Activated CD8-positive, alpha-beta T cell treated with anti-CD3 and anti-CD28 coated beads for 36 hours (primary cell): ENCODE measurements around the gene KRTAP16-1. TPM values are rescaled to one million over a fixed set of nuclear protein-coding genes. Genes with fewer than 3 reads are reported as not detected.
"Not testable (repeated sequence)": the region's sequence is repeated elsewhere in the genome, so short reads cannot be mapped to it uniquely, and the experiment has no call there.

Experiments used
- ATAC-seq: fragments of 200-7000 bp; cut with Tn5 transposase; one replicate; pipeline ENCODE4 v1.10.0; 2021; ENCODE audit warnings: mild to moderate bottlenecking, moderate library complexity
- CTCF ChIA-PET: fragments of 350-600 bp; sonication (Branson Sonifier 250); formaldehyde crosslinking; loops from one replicate; lab custom pipeline; 2021; ENCODE audit warnings: antibody characterized with exemption; lab: Charles Lee
- POLR2A ChIA-PET: fragments of 350-600 bp; sonication (Branson Sonifier 250); formaldehyde crosslinking; loops from one replicate; lab custom pipeline; 2021; ENCODE audit warnings: antibody characterized with exemption; lab: Charles Lee
- DNase-seq: peaks from one replicate; pipeline ENCODE4 v3.0.0-alpha.2; 2020
- H3K27ac Mint-ChIP-seq: one replicate; pipeline ENCODE4 v1.8.0; 2021; ENCODE audit warnings: mild to moderate bottlenecking, mixed read lengths
- H3K27me3 Mint-ChIP-seq: one replicate; pipeline ENCODE4 v1.8.0; 2021; ENCODE audit warnings: mixed read lengths
- H3K36me3 Mint-ChIP-seq: one replicate; pipeline ENCODE4 v1.8.0; 2021; ENCODE audit warnings: low read depth, mixed read lengths
- H3K4me1 Mint-ChIP-seq: one replicate; pipeline ENCODE4 v1.8.0; 2021; ENCODE audit warnings: low read depth, mixed read lengths
- H3K4me3 Mint-ChIP-seq: one replicate; pipeline ENCODE4 v1.8.0; 2021; ENCODE audit warnings: mild to moderate bottlenecking, moderate library complexity, mixed read lengths
- H3K9me3 Mint-ChIP-seq: one replicate; pipeline ENCODE4 v1.8.0; 2021; ENCODE audit warnings: mixed read lengths
- CTCF ChIP-seq: fragments of 200-600 bp; IDR thresholded peaks from one replicate; pipeline ENCODE4 v1.8.0; 2022; ENCODE audit warnings: antibody characterized with exemption, mild to moderate bottlenecking
- intact Hi-C: fragments of 100-400 bp; cut with micrococcal nuclease; formaldehyde crosslinking; loops from one replicate; pipeline ENCODE4 v1.10.0; 2022
- total RNA-seq, 2 experiments: library from RNA; stranded (reverse); gene quantifications; one replicate each; pipeline ENCODE4 v1.2.3, GENCODE V29; 2021

KRTAP16-1 gene
- total RNA-seq, 2 experiments from 2014 or later, result not detected

DNA sequence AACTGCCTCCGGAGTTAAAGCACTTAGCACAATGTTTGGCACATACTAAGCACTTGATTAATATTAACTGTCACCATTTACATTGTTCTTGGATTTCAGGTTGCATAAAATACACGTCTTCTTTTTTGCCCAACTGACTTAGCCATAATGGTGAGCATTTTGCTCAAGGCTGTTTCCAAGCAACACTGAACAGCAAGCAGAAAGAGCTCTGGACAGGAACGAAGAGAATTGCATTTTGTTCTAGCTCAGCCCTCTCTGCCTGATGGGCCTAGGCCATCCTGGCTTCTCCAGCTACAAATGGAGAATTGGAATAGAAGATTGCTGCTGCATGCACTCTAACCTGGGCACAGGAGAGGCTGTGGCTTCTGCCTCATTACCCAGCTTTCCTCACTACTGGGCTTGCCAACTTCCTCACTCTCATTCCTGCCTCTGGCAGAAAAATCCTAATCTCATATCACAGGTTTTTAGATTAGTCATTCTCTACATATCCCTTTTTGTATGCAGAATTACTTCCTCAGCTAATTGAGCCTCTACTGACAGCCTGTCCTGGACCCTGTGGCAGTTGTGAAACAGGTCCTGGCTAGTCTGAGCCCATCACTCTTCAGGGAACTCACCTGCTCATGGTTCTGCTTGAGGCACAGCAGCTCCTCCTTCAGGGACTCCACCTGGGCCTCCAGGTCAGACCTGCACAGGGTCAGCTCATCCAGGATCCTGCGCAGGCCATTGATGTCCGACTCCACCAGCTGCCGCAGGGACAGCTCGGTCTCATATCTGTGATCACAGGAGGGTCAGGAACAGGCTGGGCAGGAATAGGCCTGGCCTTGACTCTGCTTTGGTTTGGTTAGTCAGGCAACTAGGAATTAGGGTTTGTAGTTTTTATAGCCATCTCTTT, 39.0 kb upstream of the KRTAP16-1 start:
- Mint-ChIP-seq H3K27ac (no peak overlapping the region), H3K4me3 (no peak overlapping the region), H3K36me3 (no peaks in the 10 kb centered on the region), H3K4me1 (peaks cover 7% of the 10 kb centered on the region), H3K27me3 (peaks cover 2% of the 10 kb centered on the region), H3K9me3 (peaks cover 5% of the 10 kb centered on the region)
- ChIA-PET POLR2A (interaction anchor here (1.0 kb wide), 1 partner anchor 24 kb away, joined by 3 read pairs; no protein-coding TSS in a partner anchor), CTCF (interaction anchor here (0.8 to 1.9 kb wide), 6 partner anchors 9 to 439 kb away, joined by 3 to 7 read pairs (median 4); no protein-coding TSS in a partner anchor)
- intact Hi-C loops, result no loop called here
- ATAC-seq (no peak), DNase-seq (no peak)
- no peak for TF ChIP-seq CTCF

DNA sequence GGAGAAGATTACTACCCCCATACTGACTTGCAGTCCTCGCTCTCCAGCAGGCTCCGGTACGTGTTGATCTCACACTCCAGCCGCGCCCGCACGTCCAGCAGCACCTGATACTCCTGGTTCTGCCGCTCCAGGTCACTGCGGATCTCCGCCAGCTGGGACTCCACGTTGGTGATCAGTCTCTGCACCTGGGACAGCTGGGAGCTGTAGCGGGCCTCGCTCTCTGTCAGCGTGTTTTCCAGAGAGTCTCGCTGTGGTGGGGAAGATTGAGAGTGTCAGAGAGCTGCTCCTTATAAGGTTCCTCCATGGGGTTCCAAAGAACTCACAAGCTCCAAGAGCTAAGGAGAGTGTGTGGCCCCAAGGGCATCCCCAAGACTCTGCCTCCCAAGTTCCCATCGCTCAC, 37.3 kb upstream of the KRTAP16-1 start:
- POLR2A ChIA-PET, H3K9me3 Mint-ChIP-seq, H3K4me3 Mint-ChIP-seq, DNase-seq, H3K36me3 Mint-ChIP-seq, CTCF ChIA-PET, intact Hi-C loops, H3K27ac Mint-ChIP-seq, ATAC-seq, H3K27me3 Mint-ChIP-seq: not testable (repeated sequence)
- peaks cover 11% of the 10 kb centered on the region for H3K4me1 Mint-ChIP-seq

- no peak for ATAC-seq
- no peak for TF ChIP-seq CTCF
- ChIA-PET POLR2A (no interaction called here), CTCF (no interaction called here)
- intact Hi-C loops, result no loop called here
- no peaks in the 10 kb centered on the region for H3K27me3 Mint-ChIP-seq
- peaks cover 2% of the 10 kb centered on the region for H3K36me3 Mint-ChIP-seq
- no peak overlapping the region for H3K27ac Mint-ChIP-seq
- H3K4me1 Mint-ChIP-seq, result peaks cover 15% of the 10 kb centered on the region
- H3K4me3 Mint-ChIP-seq, result no peak overlapping the region
- peaks cover 8% of the 10 kb centered on the region for H3K9me3 Mint-ChIP-seq
- no peak for DNase-seq
Measured at GRCh38 chr17:41345992-41346391, 36.9 kb upstream of the KRTAP16-1 start.

DNA sequence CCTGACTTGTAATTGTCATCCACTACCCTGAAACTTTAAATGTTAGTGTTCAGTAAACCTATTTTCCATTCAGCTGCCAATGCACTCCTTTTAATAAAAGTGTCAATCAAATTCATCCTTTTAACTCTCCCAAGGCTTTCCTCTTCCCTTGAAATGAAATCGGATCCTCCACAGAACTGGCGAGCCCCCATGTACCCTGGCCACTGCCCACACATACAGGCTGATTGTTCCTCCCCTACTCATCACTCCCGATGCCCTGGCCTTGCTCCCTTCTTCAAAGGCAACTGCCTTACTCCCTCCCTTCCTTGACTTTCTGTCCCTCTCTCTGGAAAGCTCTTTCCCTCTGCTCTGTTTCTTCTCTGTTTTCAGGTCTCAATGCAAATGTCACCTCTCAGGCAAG, 33.9 kb upstream of the KRTAP16-1 start:
- Mint-ChIP-seq H3K27ac (no peak overlapping the region), H3K4me3 (no peak overlapping the region)
- intact Hi-C loops, result no loop called here

More for the DNA sequence above, 33.9 kb upstream of the KRTAP16-1 start:
- Mint-ChIP-seq H3K36me3 (peaks cover 2% of the 10 kb centered on the region), H3K9me3 (peaks cover 8% of the 10 kb centered on the region), H3K27me3 (no peaks in the 10 kb centered on the region), H3K4me1 (peaks cover 42% of the 10 kb centered on the region)
- ATAC-seq (no peak), DNase-seq (no peak)
- TF ChIP-seq CTCF, result no peak
- ChIA-PET CTCF (interaction anchor here (1.8 kb wide), 1 partner anchor 61 kb away, joined by 5 read pairs; no protein-coding TSS in a partner anchor), POLR2A (no interaction called here)
